HepG2 (cell line): ENCODE data around the gene C20orf96. TPM values are rescaled to one million over a fixed set of nuclear protein-coding genes. Genes with fewer than 3 reads are reported as not detected.

Source experiments
- AHR ChIP-seq: IDR thresholded peaks from 2 replicates; pipeline ENCODE4 v1.6.1; 2018; ENCODE audit warnings: missing genetic modification reagents, missing compliant biosample characterization
- BRF2 ChIP-seq: sonication (generic); formaldehyde crosslinking; IDR thresholded peaks from 2 replicates; pipeline ENCODE4 v1.8.1; 2022; ENCODE audit warnings: mild to moderate bottlenecking, missing genetic modification reagents
- FUBP1 ChIP-seq: sonication (generic); formaldehyde crosslinking; IDR thresholded peaks from 2 replicates; pipeline ENCODE4 v1.5.1; 2020; ENCODE audit warnings: missing genetic modification reagents, mild to moderate bottlenecking, borderline replicate concordance
- GTF3A ChIP-seq: sonication (generic); formaldehyde crosslinking; conservative IDR thresholded peaks from 2 replicates; pipeline ENCODE4 v1.4.0; 2020; ENCODE audit warnings: mild to moderate bottlenecking, missing genetic modification reagents
- HDAC1 ChIP-seq: sonication (generic); formaldehyde crosslinking; IDR thresholded peaks from 2 replicates; pipeline ENCODE4 v1.5.1; 2020; ENCODE audit warnings: mild to moderate bottlenecking, missing genetic modification reagents
- LBX2 ChIP-seq: sonication (generic); formaldehyde crosslinking; IDR thresholded peaks from 2 replicates; pipeline ENCODE4 v1.5.0; 2020; ENCODE audit warnings: missing genetic modification reagents, mild to moderate bottlenecking, borderline replicate concordance
- MED8 ChIP-seq: sonication (generic); formaldehyde crosslinking; IDR thresholded peaks from 2 replicates; pipeline ENCODE4 v1.8.1; 2023; ENCODE audit warnings: mild to moderate bottlenecking, missing genetic modification reagents; ENCODE audit not compliant: insufficient replicate concordance
- NR2C2 ChIP-seq: sonication (generic); formaldehyde crosslinking; IDR thresholded peaks from 2 replicates; pipeline ENCODE4 v1.4.0; 2020; ENCODE audit warnings: missing genetic modification reagents, mild to moderate bottlenecking, moderate library complexity, borderline replicate concordance
- NR2F2 ChIP-seq: IDR thresholded peaks from 2 replicates; pipeline ENCODE4 v1.6.1; 2012; ENCODE audit warnings: low read depth, inconsistent platforms, borderline replicate concordance
- NR2F6 ChIP-seq, 2 experiments: IDR thresholded peaks; 2 replicates each; pipeline ENCODE4 v1.6.1; 2016; ENCODE audit warnings: antibody characterized with exemption in 1 of 2, mild to moderate bottlenecking in 1 of 2
- POLR2AphosphoS5 ChIP-seq: IDR thresholded peaks from 2 replicates; pipeline ENCODE4 v1.6.1; 2012; ENCODE audit warnings: low read depth, low read length
- TAF15 ChIP-seq: fragments of 200-400 bp; formaldehyde crosslinking; IDR thresholded peaks from one replicate; pipeline ENCODE4 v1.6.1; 2018; ENCODE audit warnings: mild to moderate bottlenecking, low read depth, low read length; ENCODE audit not compliant: poor library complexity, severe bottlenecking
- TEAD2 ChIP-seq: sonication (generic); formaldehyde crosslinking; IDR thresholded peaks from 2 replicates; pipeline ENCODE4 v1.9.0; 2021; ENCODE audit warnings: missing genetic modification reagents
- TGIF2 ChIP-seq: IDR thresholded peaks from 2 replicates; pipeline ENCODE4 v1.6.1; 2016; ENCODE audit warnings: control low read depth, missing compliant biosample characterization
- TRIM22 ChIP-seq: fragments of 450-650 bp; IDR thresholded peaks from 2 replicates; pipeline ENCODE4 v1.6.1; 2017
- ZNF160 ChIP-seq: sonication (generic); formaldehyde crosslinking; IDR thresholded peaks from 2 replicates; pipeline ENCODE4 v1.8.0; 2022; ENCODE audit warnings: mild to moderate bottlenecking, inconsistent platforms, missing genetic modification reagents
- ZNF331 ChIP-seq: sonication (generic); formaldehyde crosslinking; IDR thresholded peaks from 2 replicates; pipeline ENCODE4 v1.4.0; 2020; ENCODE audit warnings: missing genetic modification reagents
- ZNF605 ChIP-seq: sonication (generic); formaldehyde crosslinking; IDR thresholded peaks from 2 replicates; pipeline ENCODE4 v1.8.0; 2022; ENCODE audit warnings: mild to moderate bottlenecking, missing genetic modification reagents
- ZNF770 ChIP-seq: sonication (generic); formaldehyde crosslinking; IDR thresholded peaks from 2 replicates; pipeline ENCODE4 v1.5.0; 2020; ENCODE audit warnings: mild to moderate bottlenecking, missing genetic modification reagents
- ZSCAN12 ChIP-seq: sonication (generic); formaldehyde crosslinking; IDR thresholded peaks from 2 replicates; pipeline ENCODE4 v1.9.0; 2021; ENCODE audit warnings: mild to moderate bottlenecking, missing genetic modification reagents
- polyA plus RNA-seq, 8 experiments: library from polyadenylated mRNA; depleted of rRNA in 3 of 8; stranded (reverse) in 7 of 8; unstranded in 1 of 8; fragments of >200 nt; fragmentation: Illumina TruSeq in 4 of 8; extraction: Trizol in 4 of 8; gene quantifications; 2 replicates each; pipeline versions ENCODE4 v1.2.1 to v1.2.3, GENCODE V29; 2011 to 2016; ENCODE audit warnings: low read depth in 4 of 8, missing spikeins in 1 of 8, mixed read lengths in 1 of 8; ENCODE audit not compliant: insufficient read depth in 1 of 8
- total RNA-seq, 5 experiments: library from RNA; depleted of rRNA; stranded (reverse); fragments of >200 nt; fragmentation: Illumina TruSeq; extraction: Trizol; gene quantifications; 2 replicates each; pipeline ENCODE4 v1.2.3, GENCODE V29; 2016; ENCODE audit warnings: low read depth in 1 of 5

C20orf96 gene
- total and polyA plus RNA-seq, 2 of the 13 experiments (the other 11 are each of a cell fraction or from before 2014, with no cell fraction given): 3.8 to 20.6 TPM

- 0 out of 2 replicates have a peak, but pooled peaks have one; percentile 6 for TF ChIP-seq ZNF770
- no peak for TF ChIP-seq NR2F6 (IDR thresholded peaks at IDR 0.05)
- peak; percentile 39; the same call in 1 of the 2 replicates for TF ChIP-seq NR2F6 (CRISPR knock-in tag; IDR thresholded peaks at IDR 0.05)
- 0 out of 2 replicates have a peak, but pooled peaks have one; percentile 43 for TF ChIP-seq NR2C2 (CRISPR knock-in tag)
- TF ChIP-seq TRIM22: no peak
- no peak for TF ChIP-seq FUBP1 (CRISPR knock-in tag)
- no peak for TF ChIP-seq AHR
- TF ChIP-seq ZNF605 (CRISPR knock-in tag): 0 out of 2 replicates have a peak, but pooled peaks have one; percentile 26
- TF ChIP-seq LBX2 (CRISPR knock-in tag): no peak
- TF ChIP-seq TAF15: peak; percentile 35
- TF ChIP-seq MED8 (CRISPR knock-in tag): peak; percentile 9
- no peak for TF ChIP-seq HDAC1
- TF ChIP-seq GTF3A (CRISPR knock-in tag): 0 out of 2 replicates have a peak, but pooled peaks have one; percentile 33
- TF ChIP-seq ZNF331: peak; percentile 16; the same call in 1 of the 2 replicates
- 0 out of 2 replicates have a peak, but pooled peaks have one; percentile 10 for TF ChIP-seq ZNF160 (CRISPR knock-in tag)
- no peak for TF ChIP-seq TGIF2 (CRISPR knock-in tag)
- 0 out of 2 replicates have a peak, but pooled peaks have one; percentile 12 for TF ChIP-seq NR2F2
- no peak for TF ChIP-seq BRF2 (CRISPR knock-in tag)
- TF ChIP-seq TEAD2 (CRISPR knock-in tag): no peak; the same call in 1 of the 2 replicates
- peak; percentile 93 for TF ChIP-seq POLR2AphosphoS5
- TF ChIP-seq ZSCAN12 (CRISPR knock-in tag): peak; percentile 63; the same call in 1 of the 2 replicates
These were observed 34.7 kb upstream of the C20orf96 start, which contains the start of gene SOX12 (continued) for GRCh38 chr20:325045-325888.
